Measurements from ENCODE around the gene MTMR10. TPM values are rescaled to one million over a fixed set of nuclear protein-coding genes. Genes with fewer than 3 reads are reported as not detected.

Gene MTMR10
- total RNA-seq = 10 to 100 TPM; 36.2 to 64.8 (median 45.9) TPM

GRCh38 chr15:30991255-30992235 is at the start of gene MTMR10:
MTMR10 (minus strand) TSS chr15:30991628; CDS start chr15:30991506, 122 bp downstream.
- Histone ChIP-seq H3K9me3 (no peaks in the 10 kb centered on the region), H3K4me3 (replicated peaks in 1 of 3) (peak within 1 kb of the TSS; percentile 29 to 89 (median 63)), H3K4me1 (peaks cover 16 to 23% of the 10 kb centered on the region in 2 donors), H3K27me3 (no peaks in the 10 kb centered on the region), H3K36me3 (no peaks in the 10 kb centered on the region), H3K27ac (peak within 1 kb of the TSS; percentile 96 to 98 (median 97))
- TF ChIP-seq POLR2A (IDR thresholded peaks at IDR 0.05) (peak; percentile 24 to 97), CTCF (IDR thresholded peaks at IDR 0.05) (peak in 2 of 6 experiments; percentile 2 to 13)
- WGBS, 2 donors = 1% methylated on average over 10 to 22 of the region's 114 CpGs
- intact Hi-C loops (cut with DNase I) = loop anchor here (10.0 kb wide), 1 partner anchor 87 kb away; the partner anchor contains the start of gene FAN1
- DNase-seq = peak; percentile 78 to 81

GRCh38 chr15:31040611-31041010 is 49.2 kb upstream of the MTMR10 start:
- no peak for TF ChIP-seq POLR2A (IDR thresholded peaks at IDR 0.05)
- no peak for TF ChIP-seq CTCF (IDR thresholded peaks at IDR 0.05)
- WGBS, 2 donors = 92 to 96% methylated on average over 8 of the region's 8 CpGs
- intact Hi-C loops (cut with DNase I) = no loop called here
- Histone ChIP-seq H3K9me3 (no peaks in the 10 kb centered on the region), H3K4me3 (replicated peaks in 1 of 3) (no peak overlapping the region), H3K4me1 (no peaks in the 10 kb centered on the region), H3K27me3 (no peaks in the 10 kb centered on the region), H3K27ac (no peak overlapping the region), H3K36me3 (no peaks in the 10 kb centered on the region)
- DNase-seq = no peak

- 94 to 95% methylated on average over 12 to 16 of the region's 16 CpGs for WGBS, 2 donors
- H3K27ac ChIP-seq = no peak overlapping the region
- no peak for DNase-seq
- no peaks in the 10 kb centered on the region for H3K4me1 ChIP-seq
- H3K4me3 ChIP-seq (replicated peaks in 1 of 3) = no peak overlapping the region
- TF ChIP-seq POLR2A (IDR thresholded peaks at IDR 0.05) (no peak), CTCF (IDR thresholded peaks at IDR 0.05) (no peak)
- intact Hi-C loops (cut with DNase I) = no loop called here
- no peaks in the 10 kb centered on the region for H3K36me3 ChIP-seq
- H3K27me3 ChIP-seq = no peaks in the 10 kb centered on the region
- H3K9me3 ChIP-seq = no peaks in the 10 kb centered on the region
Measured at GRCh38 chr15:31039961-31040360, 48.5 kb upstream of the MTMR10 start.

DNA sequence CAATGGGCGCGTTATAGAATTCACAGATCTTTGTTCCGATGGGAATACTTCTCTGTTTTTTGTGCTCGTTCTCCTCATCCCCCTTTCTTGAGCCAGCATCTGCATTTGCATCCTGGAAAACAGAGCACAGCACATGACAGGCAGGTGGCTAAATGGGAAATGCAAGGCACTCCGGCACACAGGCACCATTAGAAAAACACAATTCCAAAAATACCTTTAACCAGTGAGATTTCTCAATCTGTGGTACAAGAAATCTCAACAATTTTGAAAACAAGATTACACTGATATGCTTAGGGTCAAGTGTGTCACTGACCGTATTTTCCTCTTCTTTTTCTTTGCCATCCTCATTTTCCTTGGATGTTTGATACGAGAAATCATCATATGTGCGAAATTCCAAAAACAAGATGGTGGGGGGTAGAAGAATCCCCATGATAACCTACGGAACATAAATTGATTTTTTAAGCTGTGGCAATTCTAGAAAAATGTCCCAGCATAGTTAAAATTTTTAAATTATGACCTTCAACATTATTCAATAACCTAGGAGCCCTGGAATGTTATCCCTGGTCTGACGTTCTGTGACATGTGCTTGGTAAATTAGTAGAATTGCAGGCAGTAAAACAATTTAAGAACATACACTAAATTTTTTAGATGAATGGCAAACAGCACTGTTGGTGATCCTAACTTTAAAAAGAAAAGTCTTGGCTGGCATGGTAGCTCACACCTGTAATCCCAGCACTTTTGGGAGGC is 46.5 kb upstream of the MTMR10 start:
- Histone ChIP-seq H3K27ac (no peak overlapping the region), H3K4me1 (peaks cover 9 to 12% of the 10 kb centered on the region in 2 donors), H3K4me3 (replicated peaks in 1 of 3) (no peak overlapping the region), H3K9me3 (no peaks in the 10 kb centered on the region), H3K27me3 (no peaks in the 10 kb centered on the region), H3K36me3 (no peaks in the 10 kb centered on the region)
- WGBS, 2 donors = 93 to 96% methylated on average over 10 of the region's 10 CpGs
- DNase-seq = no peak
- TF ChIP-seq CTCF (IDR thresholded peaks at IDR 0.05) = no peak
- no peak for TF ChIP-seq POLR2A (IDR thresholded peaks at IDR 0.05)
- intact Hi-C loops (cut with DNase I) = no loop called here
